A673 (cell line): ENCODE measurements around the gene ELK4. TPM values are rescaled to one million over a fixed set of nuclear protein-coding genes. Genes with fewer than 3 reads are reported as not detected.

Experiments used
- BruUV-seq: library from RNA; stranded (reverse); fragments of 400-500 nt; replicated peaks from 2 replicates; lab custom pipeline; 2021; lab: Mats Ljungman, UMichigan
- CTCF ChIA-PET: fragments of 300-600 bp; sonication (Branson Sonifier 250); formaldehyde crosslinking; loops from one replicate; lab custom pipeline; 2022; ENCODE audit warnings: antibody characterized with exemption; lab: Charles Lee
- POLR2A ChIA-PET: fragments of 300-600 bp; sonication (Branson Sonifier 250); formaldehyde crosslinking; loops from one replicate; lab custom pipeline; 2022; ENCODE audit warnings: antibody characterized with exemption; ENCODE audit not compliant: low non-redundant PET; lab: Charles Lee
- DNase-seq: peaks from one replicate; pipeline ENCODE4 v3.0.0-alpha.2; 2015; ENCODE audit warnings: low spot score
- H3K27ac ChIP-seq: fragments of 200-600 bp; sonication (generic); 2 replicates; pipeline ENCODE4 v1.5.1; 2016; ENCODE audit warnings: mixed run types, low read depth, mild to moderate bottlenecking, mixed read lengths, antibody characterized with exemption, low read length; ENCODE audit not compliant: poor library complexity, severe bottlenecking
- H3K27me3 ChIP-seq: fragments of 200-600 bp; sonication (generic); replicated peaks from 2 replicates; pipeline ENCODE4 v1.6.1; 2017; ENCODE audit warnings: mixed run types, low read depth, mild to moderate bottlenecking, mixed read lengths, antibody characterized with exemption, low read length; ENCODE audit not compliant: insufficient read depth, poor library complexity
- H3K36me3 ChIP-seq: fragments of 200-600 bp; sonication (generic); 2 replicates; pipeline ENCODE4 v1.6.1; 2016; ENCODE audit warnings: mixed run types, mild to moderate bottlenecking, mixed read lengths, antibody characterized with exemption, low read length; ENCODE audit not compliant: insufficient read depth, poor library complexity, severe bottlenecking
- H3K4me1 ChIP-seq: fragments of 200-600 bp; sonication (generic); 2 replicates; pipeline ENCODE4 v1.6.1; 2017; ENCODE audit warnings: mixed run types, mild to moderate bottlenecking, mixed read lengths, antibody characterized with exemption, low read length; ENCODE audit not compliant: insufficient read depth, poor library complexity, severe bottlenecking
- H3K4me3 ChIP-seq: fragments of 200-600 bp; sonication (generic); 2 replicates; pipeline ENCODE4 v1.5.1; 2016; ENCODE audit warnings: low read depth, mixed run types, mild to moderate bottlenecking, mixed read lengths, low read length; ENCODE audit not compliant: poor library complexity, severe bottlenecking
- H3K9me3 ChIP-seq: fragments of 200-600 bp; sonication (generic); 2 replicates; pipeline ENCODE4 v1.6.1; 2016; ENCODE audit warnings: mixed run types, low read depth, mild to moderate bottlenecking, mixed read lengths, antibody characterized with exemption, low read length; ENCODE audit not compliant: poor library complexity, severe bottlenecking
- EZH2 ChIP-seq: fragments of 200-600 bp; sonication (generic); IDR thresholded peaks from 2 replicates; pipeline ENCODE4 v1.6.1; 2017; ENCODE audit warnings: borderline replicate concordance, low read depth, mild to moderate bottlenecking, mixed read lengths, antibody characterized with exemption, low read length; ENCODE audit not compliant: poor library complexity, severe bottlenecking
- intact Hi-C: fragments of 100-400 bp; cut with micrococcal nuclease; formaldehyde crosslinking; loops from one replicate; pipeline ENCODE4 v1.10.0; 2022; ENCODE audit not compliant: unreplicated experiment
- total RNA-seq: library from RNA; stranded (reverse); gene quantifications from 2 replicates; pipeline ENCODE4 v1.2.3, GENCODE V29; 2021
- TF ChIP-seq, protein P1 (sequence below): fragments of 300-800, 200-600 bp; sonication (generic); conservative IDR thresholded peaks from 2 replicates; pipeline ENCODE4 v1.5.1; 2017; ENCODE audit warnings: low read depth, mild to moderate bottlenecking, antibody characterized with exemption, low read length, moderate library complexity, mixed read lengths

Gene ELK4
- total RNA-seq, 1 experiment from 2014 or later = 38.2 TPM

DNA sequence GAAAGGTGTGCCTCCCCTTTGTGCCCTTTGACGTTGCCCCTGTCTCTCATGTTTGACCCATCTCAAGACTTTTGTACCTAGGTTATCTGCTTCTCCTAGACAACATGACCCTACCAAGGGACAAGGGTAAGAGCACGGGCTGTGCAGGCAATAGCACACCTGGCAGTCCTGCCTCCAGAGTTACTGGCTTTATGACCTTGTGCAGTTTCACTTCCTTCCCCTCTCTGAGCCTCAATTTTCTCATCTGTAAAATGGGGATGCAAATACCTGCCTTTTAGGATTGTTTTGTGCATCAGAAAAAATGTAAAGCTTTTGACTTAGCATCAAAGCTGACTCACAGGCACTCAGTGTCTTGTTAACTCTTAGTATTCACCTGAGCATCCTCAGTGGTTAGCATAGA, 36.4 kb downstream of the ELK4 start:
- Histone ChIP-seq H3K36me3 (no peaks in the 10 kb centered on the region), H3K27ac (no peak overlapping the region), H3K4me3 (no peak overlapping the region), H3K9me3 (no peaks in the 10 kb centered on the region), H3K4me1 (no peaks in the 10 kb centered on the region), H3K27me3 (peaks cover 5% of the 10 kb centered on the region)
- ChIA-PET POLR2A (no interaction called here), CTCF (no interaction called here)
- TF ChIP-seq EZH2 = no peak
- no peak for DNase-seq
- BruUV-seq = no TSS peak
- intact Hi-C loops = no loop called here

DNA sequence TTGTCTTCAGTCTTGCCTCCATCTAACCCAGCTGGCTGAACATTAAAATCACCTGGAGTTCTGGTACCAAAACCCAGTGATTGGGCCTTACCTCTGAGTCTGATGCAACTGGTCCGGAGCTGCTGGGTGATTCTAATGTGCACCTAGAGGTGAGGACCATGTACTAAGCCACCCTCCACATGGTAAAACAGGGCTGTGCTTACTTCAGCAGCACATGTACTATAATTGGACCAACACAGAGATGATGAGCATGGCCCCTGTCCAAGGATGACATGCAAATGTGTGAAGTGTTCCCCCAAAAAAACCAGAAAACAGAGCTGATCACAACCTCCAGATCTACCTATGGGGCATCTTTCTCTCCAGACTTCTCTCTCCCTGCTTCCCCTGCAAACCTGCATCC, 37.0 kb downstream of the ELK4 start:
- BruUV-seq = no TSS peak
- POLR2A ChIA-PET = no interaction called here
- H3K27ac ChIP-seq = no peak overlapping the region
- no peak for TF ChIP-seq EZH2
- TF ChIP-seq, protein P1, sequence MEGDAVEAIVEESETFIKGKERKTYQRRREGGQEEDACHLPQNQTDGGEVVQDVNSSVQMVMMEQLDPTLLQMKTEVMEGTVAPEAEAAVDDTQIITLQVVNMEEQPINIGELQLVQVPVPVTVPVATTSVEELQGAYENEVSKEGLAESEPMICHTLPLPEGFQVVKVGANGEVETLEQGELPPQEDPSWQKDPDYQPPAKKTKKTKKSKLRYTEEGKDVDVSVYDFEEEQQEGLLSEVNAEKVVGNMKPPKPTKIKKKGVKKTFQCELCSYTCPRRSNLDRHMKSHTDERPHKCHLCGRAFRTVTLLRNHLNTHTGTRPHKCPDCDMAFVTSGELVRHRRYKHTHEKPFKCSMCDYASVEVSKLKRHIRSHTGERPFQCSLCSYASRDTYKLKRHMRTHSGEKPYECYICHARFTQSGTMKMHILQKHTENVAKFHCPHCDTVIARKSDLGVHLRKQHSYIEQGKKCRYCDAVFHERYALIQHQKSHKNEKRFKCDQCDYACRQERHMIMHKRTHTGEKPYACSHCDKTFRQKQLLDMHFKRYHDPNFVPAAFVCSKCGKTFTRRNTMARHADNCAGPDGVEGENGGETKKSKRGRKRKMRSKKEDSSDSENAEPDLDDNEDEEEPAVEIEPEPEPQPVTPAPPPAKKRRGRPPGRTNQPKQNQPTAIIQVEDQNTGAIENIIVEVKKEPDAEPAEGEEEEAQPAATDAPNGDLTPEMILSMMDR = no peak
- H3K9me3 ChIP-seq = no peaks in the 10 kb centered on the region
- peaks cover 10% of the 10 kb centered on the region for H3K27me3 ChIP-seq
- H3K4me3 ChIP-seq = no peak overlapping the region
- H3K4me1 ChIP-seq = no peaks in the 10 kb centered on the region
- no peaks in the 10 kb centered on the region for H3K36me3 ChIP-seq
- DNase-seq = no peak
- CTCF ChIA-PET = interaction anchor here (0.7 kb wide), 1 partner anchor 29 kb away, joined by 4 read pairs; no protein-coding TSS in a partner anchor
- intact Hi-C loops = no loop called here

DNA sequence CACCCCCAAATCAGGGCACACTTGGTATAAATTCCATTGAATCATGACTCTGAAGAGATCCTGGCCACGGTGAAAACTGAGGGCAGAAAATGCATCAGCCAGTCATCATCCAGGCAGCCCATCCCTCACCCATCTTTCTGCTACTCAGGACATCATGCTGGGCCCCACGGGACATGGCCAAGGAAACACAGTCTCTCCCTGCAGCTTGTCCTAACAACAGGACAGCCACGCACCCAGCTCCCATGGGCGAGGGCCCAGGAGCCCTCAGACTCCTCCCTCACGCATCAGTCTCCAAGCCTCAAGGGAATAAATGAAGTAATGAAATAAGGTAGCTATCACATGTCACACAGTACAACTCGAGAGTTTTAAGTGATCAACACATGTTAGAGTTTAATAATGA, 37.8 kb downstream of the ELK4 start:
- intact Hi-C loops = no loop called here
- peaks cover 10% of the 10 kb centered on the region for H3K27me3 ChIP-seq
- ChIA-PET CTCF (interaction anchor here (0.6 to 4.0 kb wide), 3 partner anchors 40 to 151 kb away, joined by 3 to 64 read pairs (median 3); no protein-coding TSS in a partner anchor), POLR2A (no interaction called here)
- no peak for TF ChIP-seq EZH2
- no peak for DNase-seq
- no peaks in the 10 kb centered on the region for H3K36me3 ChIP-seq
- H3K4me1 ChIP-seq = no peaks in the 10 kb centered on the region
- BruUV-seq = no TSS peak
- no peak overlapping the region for H3K4me3 ChIP-seq
- no peaks in the 10 kb centered on the region for H3K9me3 ChIP-seq
- no peak overlapping the region for H3K27ac ChIP-seq

DNA sequence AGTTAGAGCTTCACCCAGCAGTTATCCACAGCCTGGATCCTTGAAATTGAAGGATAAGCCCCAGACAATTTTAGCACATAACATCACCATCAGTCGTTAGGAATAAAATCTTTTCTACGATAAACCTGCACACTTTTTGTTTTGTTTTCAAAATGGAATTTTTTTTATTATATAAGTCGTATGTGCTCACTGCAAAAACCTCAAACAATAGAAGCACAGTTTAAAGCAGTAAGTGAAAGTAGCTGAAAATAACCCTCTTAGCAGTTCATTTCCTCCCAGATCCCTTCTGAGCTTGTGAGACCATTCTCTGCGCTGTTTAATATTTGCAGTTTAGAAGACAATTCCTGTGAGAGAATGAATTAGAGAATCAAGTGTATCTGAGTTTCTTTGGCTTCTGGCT, 38.3 kb downstream of the ELK4 start:
- POLR2A ChIA-PET = no interaction called here
- no TSS peak for BruUV-seq
- CTCF ChIA-PET = interaction anchor here (0.6 to 4.0 kb wide), 4 partner anchors 39 to 150 kb away, joined by 3 to 64 read pairs (median 10); partner anchors contain the start of gene ELK4
- TF ChIP-seq, protein P1 = no peak
- no peak for TF ChIP-seq EZH2
- peaks cover 10% of the 10 kb centered on the region for H3K27me3 ChIP-seq
- H3K4me1 ChIP-seq = no peaks in the 10 kb centered on the region
- H3K36me3 ChIP-seq = no peaks in the 10 kb centered on the region
- no peak overlapping the region for H3K27ac ChIP-seq
- H3K4me3 ChIP-seq = no peak overlapping the region
- DNase-seq = no peak
- intact Hi-C loops = no loop called here
- H3K9me3 ChIP-seq = no peaks in the 10 kb centered on the region
